HG02973 (cell line): ENCODE measurements around the gene TLX1.
"Not testable (repeated sequence)": the region's sequence is repeated elsewhere in the genome, so short reads cannot be mapped to it uniquely, and the experiment has no call there.

Experiments used
- ATAC-seq: cut with Tn5 transposase; IDR thresholded peaks from one replicate; pipeline ENCODE4 v1.9.1; 2021; ENCODE audit warnings: moderate library complexity; ENCODE audit not compliant: unreplicated experiment

TLX1 gene

GRCh38 chr10:101146392-101147251, 15.5 kb downstream of the TLX1 start:
- no peak for ATAC-seq

GRCh38 chr10:101151395-101151794, 20.3 kb downstream of the TLX1 start:
- ATAC-seq = no peak

GRCh38 chr10:101152316-101152715, 21.2 kb downstream of the TLX1 start:
- no peak for ATAC-seq

GRCh38 chr10:101154506-101154905, 23.4 kb downstream of the TLX1 start:
- not testable (repeated sequence) for ATAC-seq

DNA sequence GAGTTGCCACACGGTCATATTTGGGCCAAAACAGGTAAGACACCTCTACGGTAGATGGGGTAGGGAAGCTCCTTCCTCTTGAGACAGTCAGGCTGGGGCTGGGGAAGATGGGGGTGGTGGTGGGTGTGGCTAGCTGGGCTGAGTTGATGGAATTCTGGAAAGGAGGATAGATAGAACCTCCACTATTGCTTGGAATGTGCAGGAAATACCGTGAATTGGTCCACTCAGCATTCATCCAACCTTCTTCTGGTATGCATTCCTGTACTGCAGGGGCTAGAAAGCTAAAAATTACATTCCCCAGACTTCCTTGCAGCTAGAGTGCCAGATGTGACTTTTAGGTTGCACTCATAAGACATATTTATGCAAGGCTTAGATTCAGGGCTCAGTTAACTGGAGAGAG, 24.8 kb downstream of the TLX1 start:
- no peak for ATAC-seq

DNA sequence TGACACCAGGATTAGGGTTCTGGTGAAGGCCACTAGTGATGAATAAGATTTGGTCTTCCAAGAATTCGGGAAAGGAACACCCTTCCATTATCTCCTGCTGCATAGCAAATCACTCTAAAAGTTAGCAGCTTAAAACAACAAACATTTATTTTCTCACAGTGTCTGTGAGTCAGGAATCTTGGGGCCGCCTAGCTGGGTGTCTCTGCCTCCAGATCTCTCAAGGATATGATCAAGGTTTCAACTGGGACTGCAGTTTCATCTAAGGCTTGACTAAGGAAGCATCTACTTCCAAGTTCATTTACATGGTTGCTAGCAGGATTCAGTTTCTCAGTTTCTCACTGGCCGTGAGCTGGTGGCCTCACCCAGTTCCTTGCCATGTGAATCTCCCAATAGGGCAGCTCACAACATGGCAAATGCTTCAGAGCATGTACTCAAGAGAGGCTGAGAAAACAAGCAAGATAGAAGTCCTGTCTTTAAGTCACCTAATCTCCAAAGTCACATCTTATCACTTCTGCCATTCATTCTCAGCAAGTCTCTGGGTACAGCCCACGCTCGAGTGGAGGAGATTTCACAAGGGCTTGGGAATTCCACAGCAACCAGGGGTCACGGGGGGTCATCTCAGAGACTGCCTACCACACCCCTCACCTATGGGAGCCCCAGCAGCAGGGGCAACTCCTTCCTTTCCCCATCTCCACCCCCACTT, 26.8 kb downstream of the TLX1 start:
- ATAC-seq = no peak

GRCh38 chr10:101158459-101159058, 27.5 kb downstream of the TLX1 start:
- ATAC-seq = no peak

DNA sequence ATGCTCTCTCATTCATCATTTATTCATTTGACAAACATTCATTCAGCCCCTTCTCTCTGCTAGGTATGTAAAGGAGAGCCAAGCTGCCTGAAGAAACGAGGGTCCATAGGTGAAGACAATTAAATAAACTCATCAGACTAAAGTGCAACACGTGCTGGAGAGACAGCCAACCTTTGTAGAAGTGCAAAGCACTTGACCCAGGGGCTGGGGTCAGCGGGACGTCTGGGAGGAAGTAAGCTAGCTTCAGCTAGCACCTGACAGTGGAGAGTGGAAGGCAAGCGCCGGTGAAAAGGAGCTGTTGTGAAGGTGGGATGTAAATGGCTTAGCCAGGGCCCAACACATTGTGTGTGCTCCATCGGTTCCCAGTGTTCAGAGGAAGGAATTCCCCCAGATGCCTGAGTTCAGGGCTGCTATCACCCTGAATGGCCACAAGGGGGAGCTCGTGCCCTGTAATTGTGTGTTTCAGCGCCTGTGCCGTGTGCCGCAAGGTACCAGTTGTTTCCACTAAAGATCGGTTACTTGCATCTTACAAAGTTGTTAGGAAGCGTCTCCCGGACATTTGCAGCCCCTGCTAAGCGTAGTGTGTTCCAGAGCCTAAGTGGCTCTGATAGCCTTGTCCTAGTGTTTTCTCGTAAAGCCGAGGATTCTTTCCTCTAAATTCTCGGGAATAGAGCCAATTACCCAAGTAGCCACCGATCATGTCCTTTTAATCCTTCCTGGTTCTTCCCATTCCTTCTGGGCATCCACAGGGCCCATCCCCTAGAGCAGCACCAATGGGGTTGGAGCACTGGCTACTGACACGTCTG, 30.6 kb downstream of the TLX1 start:
- no peak for ATAC-seq

GRCh38 chr10:101162677-101163076, 31.6 kb downstream of the TLX1 start:
- ATAC-seq = no peak

DNA sequence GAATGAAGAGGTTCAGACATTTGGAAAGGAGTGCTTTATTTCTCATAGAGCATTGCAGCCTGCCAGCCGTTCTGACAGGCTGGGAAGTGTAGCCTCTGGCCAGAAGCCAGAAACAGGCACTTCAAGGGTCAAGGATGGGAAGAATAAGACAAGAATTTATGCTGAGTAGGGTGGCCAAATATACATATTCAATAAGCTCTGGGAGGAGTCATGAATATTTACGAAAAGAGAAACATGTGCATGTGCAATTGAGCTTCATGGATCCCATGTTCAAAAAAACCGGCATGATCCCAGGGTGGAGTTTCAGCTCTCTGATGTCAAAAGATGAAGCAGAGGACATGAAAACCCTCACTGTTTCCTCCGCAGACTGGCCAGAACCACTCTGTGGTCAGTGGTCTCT, 32.9 kb downstream of the TLX1 start:
- ATAC-seq = no peak

DNA sequence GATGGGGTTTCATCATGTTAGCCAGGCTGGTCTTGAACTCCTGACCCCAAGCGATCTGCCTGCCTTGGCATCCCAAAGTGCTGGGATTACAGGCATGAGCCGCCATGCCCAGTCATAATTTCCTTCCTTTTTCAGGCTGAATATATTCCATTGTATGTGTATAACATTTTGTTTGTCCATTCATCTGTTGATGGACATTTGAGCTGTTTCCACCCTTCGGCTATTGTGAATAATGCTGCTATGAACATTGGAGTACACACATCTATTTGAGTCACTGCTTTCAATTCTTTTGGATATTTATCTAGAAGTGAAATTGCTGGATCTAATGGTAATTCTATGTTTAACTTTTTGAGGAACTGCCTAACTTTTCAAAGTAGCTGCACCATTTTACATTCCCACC, 34.6 kb downstream of the TLX1 start:
- no peak for ATAC-seq

GRCh38 chr10:101166430-101166829, 35.3 kb downstream of the TLX1 start:
- no peak for ATAC-seq

DNA sequence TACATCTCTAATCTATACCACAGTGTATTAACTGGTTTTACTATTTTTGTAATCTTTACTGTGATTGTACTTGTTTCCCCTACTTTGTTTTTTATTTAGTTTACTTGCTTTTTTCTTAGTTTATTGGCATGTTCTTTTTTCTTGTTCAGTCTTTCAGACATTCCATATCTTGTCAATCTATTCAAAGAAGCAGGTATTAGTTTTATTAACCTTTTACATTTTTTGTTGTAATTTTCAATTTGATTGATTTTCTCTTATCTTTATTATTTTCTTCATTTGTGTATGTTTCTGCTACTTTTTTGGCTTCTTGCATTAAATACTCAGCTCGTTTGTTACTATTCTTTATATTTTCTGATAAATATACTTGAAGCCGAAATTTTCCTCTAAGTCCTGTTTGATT, 41.6 kb downstream of the TLX1 start:
- no peak for ATAC-seq

GRCh38 chr10:101174319-101174718, 43.2 kb downstream of the TLX1 start:
- no peak for ATAC-seq

DNA sequence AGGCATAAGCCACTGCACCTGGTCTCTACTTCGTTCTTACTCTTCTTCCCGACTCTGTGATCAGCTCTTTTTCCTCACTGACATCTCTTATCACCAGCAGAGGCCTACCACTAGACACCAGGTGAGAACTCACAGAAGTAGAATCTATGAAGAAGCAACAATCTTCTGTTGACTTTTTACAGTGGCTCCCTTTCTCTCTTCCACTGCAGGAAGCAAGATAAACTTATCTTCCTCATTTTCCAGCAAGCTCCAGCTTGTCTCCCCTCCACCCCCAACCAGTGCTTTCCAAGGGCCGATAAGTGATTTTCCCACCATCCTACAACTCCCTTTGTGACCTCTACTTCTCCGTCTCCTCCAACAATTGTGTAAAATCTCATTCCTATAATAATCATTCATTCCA, 45.5 kb downstream of the TLX1 start:
- ATAC-seq = no peak

DNA sequence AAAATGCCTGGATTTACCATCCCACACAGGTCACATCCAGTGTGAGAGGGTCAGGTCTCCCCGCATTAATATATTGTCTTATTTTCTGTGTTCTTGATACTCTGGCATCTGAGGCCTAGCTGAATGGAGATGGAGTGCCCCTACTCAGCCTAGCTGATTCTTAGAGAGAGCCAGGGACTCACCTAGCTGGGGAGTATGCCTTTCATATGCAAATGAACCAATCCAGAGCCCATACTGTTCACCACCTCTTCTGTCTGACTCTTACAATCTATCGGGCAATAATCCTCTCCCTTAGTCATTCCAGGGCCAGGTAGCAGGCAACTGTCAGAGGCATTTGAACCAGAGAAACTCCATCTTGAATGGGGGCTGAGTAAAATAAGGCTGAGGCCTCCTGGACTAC, 51.8 kb downstream of the TLX1 start:
- no peak for ATAC-seq

GRCh38 chr10:101183458-101184183, 52.5 kb downstream of the TLX1 start:
- no peak for ATAC-seq
